Prostate gland (tissue), 2 donors: ENCODE results near the gene CTTNBP2NL.

ENCODE experiments used
- POLR2AphosphoS5 ChIP-seq: sonication (generic); formaldehyde crosslinking; IDR thresholded peaks from one replicate; pipeline ENCODE4 v1.6.1; 2017; ENCODE audit warnings: antibody characterized with exemption
- TF ChIP-seq, protein P1 (sequence below), 4 experiments: fragments of 200-600 bp in 2 of 4; fragments of 450-650 bp in 2 of 4; sonication (generic) in 2 of 4; IDR thresholded peaks; 1 replicate in 3 of 4; 2 replicates in 1 of 4; pipeline ENCODE4 v1.5.1; 2016 to 2019; ENCODE audit warnings: antibody characterized with exemption in 4 of 4, mild to moderate bottlenecking in 2 of 4, moderate library complexity in 2 of 4

DNA sequence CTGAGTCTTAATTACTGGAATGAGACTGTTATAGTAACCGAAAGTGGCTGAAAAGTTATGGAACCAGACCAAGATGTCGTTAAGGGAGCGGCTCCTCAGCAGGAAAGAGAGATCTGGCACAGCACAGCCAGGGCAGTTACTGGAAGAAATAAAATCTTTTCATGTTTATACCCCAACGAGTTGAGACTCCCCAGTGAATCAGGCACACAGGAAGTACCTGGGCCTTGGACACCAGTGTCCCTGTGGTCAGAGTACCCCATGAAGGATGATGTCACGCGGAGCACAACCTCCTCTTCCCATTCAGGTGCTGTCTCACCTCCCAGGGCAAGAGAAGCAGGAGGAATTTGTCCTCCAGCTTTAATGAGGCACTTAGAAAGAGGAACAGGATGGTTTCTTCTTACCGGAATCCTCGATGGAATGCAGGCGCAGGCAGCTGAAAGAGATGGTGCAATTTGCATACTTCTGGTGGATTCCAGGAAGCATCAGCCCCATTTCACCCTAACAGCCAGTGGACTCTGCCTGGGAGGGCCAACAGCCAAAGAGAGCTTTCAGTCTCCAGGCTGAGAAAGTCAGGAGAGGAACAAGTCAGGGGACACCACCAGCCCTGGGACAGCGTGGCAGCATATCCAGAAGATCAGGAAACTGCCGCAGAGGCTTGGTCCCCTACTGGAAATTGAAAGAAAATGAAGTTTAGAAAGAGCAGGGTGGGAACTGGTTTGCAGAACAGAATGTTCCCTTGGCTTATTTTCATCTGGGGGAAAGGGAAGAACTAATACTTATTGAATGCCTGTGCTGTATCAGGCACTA, 35.9 kb upstream of the CTTNBP2NL start:
- TF ChIP-seq, protein P1, sequence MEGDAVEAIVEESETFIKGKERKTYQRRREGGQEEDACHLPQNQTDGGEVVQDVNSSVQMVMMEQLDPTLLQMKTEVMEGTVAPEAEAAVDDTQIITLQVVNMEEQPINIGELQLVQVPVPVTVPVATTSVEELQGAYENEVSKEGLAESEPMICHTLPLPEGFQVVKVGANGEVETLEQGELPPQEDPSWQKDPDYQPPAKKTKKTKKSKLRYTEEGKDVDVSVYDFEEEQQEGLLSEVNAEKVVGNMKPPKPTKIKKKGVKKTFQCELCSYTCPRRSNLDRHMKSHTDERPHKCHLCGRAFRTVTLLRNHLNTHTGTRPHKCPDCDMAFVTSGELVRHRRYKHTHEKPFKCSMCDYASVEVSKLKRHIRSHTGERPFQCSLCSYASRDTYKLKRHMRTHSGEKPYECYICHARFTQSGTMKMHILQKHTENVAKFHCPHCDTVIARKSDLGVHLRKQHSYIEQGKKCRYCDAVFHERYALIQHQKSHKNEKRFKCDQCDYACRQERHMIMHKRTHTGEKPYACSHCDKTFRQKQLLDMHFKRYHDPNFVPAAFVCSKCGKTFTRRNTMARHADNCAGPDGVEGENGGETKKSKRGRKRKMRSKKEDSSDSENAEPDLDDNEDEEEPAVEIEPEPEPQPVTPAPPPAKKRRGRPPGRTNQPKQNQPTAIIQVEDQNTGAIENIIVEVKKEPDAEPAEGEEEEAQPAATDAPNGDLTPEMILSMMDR (IDR thresholded peaks at IDR 0.05), result peak in 1 of 4 experiments; percentile 12
- peak; percentile 41 for TF ChIP-seq POLR2AphosphoS5
